HL-60/S4 (cell line): ENCODE measurements around the gene NIPAL3.
"Not testable (repeated sequence)": the region's sequence is repeated elsewhere in the genome, so short reads cannot be mapped to it uniquely, and the experiment has no call there.

Source experiments
- in situ Hi-C: fragments of 300-500 bp; cut with MboI; formaldehyde crosslinking; loops from 2 replicates; pipeline ENCODE4 v1.14.3; 2022; ENCODE audit warnings: low sequenced_read_pairs

Gene NIPAL3

GRCh38 chr1:24513706-24514105, 98.1 kb downstream of the NIPAL3 start:
- in situ Hi-C loops, result no loop called here

GRCh38 chr1:24514946-24515345, 99.3 kb downstream of the NIPAL3 start:
- in situ Hi-C loops, result no loop called here

- in situ Hi-C loops, result not testable (repeated sequence)
These were observed 100.1 kb downstream of the NIPAL3 start for GRCh38 chr1:24515671-24516209.

- in situ Hi-C loops, result no loop called here
These were observed 100.9 kb downstream of the NIPAL3 start for GRCh38 chr1:24516506-24516905.

GRCh38 chr1:24517898-24518297, 102.3 kb downstream of the NIPAL3 start:
- in situ Hi-C loops, result no loop called here

GRCh38 chr1:24520282-24520681, 104.7 kb downstream of the NIPAL3 start:
- in situ Hi-C loops, result not testable (repeated sequence)
